Stimulated activated naive CD4-positive, alpha-beta T cell (primary cell): ENCODE data around the gene ADD1.

ENCODE experiments used
- DNase-seq, 6 experiments: peaks; one replicate each; lab custom pipeline; 2025; lab: John Stamatoyannopoulos, UW

Gene ADD1

DNA sequence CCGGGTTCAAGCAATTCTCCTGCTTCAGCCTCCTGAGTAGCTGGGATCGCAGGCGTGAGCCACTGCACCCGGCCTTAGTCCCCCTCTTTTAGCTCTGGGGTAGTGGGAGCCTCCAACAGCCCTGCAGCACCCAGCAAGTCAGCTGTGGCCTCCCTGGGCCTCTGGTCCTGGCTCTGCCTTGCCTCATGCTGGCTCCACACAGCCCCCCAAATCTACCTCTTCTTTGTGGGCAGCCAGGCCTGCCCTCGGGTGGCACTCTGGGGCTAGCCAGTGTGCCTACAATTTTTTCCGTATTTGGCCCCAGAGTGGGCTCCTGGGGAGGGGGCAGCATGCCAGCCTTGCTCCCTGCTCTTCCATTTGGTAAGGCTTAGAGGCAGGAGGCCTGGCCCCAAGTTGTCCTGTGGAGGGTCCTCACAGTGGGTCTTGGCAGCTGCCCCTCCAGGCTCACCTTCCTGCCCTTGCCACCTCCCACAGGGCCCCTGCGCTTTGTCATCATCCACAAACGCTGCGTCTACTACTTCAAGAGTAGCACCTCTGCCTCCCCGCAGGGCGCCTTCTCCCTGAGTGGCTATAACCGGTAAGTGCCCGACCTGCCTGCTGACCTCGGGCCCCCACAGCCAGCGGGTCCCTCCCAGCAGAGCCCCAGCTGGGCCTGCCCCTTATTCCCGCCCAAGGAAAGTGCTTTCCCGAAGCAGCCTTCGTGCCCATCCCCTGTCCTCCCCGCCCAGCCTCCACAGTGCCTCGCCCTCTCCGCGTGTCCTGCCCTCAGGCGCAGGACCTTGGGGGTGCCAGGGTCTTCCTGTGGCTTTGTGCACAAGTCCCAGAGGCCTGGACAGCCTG, 21.0 kb upstream of the ADD1 start:
- DNase-seq, result no peak

DNA sequence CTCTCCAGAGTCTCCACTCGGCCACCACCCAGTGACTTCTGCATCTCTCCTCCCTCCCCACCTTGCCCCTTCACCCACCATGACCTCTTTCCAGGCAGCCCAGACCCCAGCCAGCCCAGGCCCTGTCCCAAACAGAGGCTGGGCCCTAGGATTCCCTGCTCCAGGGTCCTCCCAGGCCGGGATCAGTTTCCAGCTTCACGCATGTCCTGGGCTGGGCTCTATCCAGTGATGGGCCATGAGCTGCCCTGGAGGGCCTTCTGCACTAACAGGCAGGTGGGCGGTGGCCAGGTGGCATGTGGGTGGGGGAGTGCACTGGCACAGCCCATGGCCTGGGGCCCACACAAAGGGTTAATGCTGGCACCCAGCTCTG, 20.4 kb upstream of the ADD1 start:
- DNase-seq, result no peak

DNA sequence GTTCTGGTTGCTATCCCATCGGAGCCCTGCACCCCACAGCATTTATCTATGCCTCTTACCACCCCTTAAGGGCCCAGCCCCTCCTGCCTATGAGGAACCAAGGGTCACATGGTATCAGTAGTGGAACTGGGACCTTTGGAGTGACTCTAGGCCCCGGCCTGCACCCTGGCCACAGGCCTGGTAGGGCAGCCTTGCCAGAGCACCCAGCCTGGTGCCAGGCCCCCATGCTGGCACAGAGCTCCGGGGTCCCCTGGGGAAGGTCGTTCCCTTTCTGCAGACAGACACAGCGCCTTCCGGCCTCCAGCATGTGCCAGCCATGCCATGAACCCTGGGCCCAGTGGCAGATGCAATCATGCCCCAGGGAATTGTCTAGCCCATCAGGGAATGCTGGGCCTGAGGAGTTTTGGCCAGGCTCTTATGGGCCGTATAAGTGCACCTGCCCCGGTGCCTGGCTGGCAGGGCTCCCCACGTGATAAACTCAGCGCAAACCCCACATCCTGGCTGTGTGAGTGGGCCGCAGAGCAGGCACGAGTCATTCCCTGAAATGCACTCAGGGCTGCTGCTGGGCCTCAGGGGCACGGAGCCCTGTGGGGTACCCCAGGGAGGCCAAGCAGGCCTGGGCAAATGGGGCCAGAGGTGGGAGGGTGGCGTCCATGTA, 19.8 kb upstream of the ADD1 start:
- DNase-seq, result no peak

DNA sequence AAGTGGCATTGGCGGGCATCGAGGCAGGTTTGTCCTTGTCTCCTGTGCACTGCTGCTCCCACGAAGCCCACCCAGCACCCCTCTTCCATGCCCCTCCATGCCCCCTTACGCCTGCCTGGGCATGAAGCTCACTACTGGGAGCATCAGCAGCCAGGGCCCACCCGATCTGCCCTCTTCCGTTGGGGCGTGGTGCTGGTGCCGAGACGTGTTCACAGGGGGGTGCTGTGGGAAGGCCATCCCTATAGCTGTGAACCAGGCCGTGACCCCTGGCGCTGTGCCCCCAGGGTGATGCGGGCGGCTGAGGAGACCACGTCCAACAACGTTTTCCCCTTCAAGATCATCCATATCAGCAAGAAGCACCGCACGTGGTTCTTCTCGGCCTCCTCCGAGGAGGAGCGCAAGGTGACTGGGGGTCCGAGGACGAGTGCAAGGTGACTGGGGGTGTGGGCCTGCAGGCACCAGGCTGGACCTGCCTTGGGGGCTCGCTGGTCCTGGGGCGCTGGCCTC, 19.3 kb upstream of the ADD1 start:
- DNase-seq, result no peak

DNA sequence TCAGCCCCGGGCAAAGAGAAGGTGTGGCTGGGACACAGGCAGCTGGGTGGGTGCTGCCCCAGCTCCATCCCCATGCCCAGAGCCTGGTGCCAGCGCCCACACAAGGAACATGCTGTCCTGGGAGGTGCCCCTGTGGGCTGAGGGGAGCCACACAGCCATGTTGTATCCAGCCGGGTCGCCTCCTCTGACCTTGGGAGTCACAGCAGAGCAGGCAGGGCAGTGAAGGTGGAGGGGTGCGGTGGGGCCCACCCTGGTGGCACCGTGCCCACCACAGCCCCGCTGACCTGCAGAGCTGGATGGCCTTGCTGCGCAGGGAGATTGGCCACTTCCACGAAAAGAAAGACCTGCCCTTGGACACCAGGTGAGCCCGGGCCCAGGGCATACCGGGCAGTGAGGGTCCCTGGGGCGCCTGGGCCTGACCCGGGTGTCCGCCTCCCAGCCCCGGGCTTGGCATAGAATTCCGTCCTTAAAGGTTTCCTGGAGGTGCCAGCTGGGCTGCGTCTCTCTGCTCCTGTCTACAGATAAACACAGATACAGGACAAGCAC, 18.7 kb upstream of the ADD1 start:
- no peak for DNase-seq

DNA sequence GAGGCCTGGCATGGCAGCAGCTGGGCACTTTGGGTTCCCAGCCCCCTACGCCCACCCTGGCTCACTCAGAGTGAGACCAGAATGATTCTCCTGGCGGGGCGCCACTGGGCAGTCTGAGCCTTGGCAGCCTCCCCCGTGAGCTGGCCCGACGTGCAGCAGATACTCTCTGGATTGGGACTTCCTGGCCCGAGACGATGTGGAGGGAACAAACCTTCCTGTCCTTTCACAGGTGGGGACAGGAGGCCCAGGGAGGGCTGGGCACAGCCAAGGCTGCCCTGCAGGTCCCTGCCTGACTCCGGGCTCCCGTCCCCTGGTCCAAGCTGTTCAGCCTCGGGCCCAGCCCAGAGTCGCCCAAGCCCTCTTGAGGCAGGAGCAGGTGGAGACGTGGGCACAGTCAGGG, 17.9 kb upstream of the ADD1 start:
- no peak for DNase-seq

DNA sequence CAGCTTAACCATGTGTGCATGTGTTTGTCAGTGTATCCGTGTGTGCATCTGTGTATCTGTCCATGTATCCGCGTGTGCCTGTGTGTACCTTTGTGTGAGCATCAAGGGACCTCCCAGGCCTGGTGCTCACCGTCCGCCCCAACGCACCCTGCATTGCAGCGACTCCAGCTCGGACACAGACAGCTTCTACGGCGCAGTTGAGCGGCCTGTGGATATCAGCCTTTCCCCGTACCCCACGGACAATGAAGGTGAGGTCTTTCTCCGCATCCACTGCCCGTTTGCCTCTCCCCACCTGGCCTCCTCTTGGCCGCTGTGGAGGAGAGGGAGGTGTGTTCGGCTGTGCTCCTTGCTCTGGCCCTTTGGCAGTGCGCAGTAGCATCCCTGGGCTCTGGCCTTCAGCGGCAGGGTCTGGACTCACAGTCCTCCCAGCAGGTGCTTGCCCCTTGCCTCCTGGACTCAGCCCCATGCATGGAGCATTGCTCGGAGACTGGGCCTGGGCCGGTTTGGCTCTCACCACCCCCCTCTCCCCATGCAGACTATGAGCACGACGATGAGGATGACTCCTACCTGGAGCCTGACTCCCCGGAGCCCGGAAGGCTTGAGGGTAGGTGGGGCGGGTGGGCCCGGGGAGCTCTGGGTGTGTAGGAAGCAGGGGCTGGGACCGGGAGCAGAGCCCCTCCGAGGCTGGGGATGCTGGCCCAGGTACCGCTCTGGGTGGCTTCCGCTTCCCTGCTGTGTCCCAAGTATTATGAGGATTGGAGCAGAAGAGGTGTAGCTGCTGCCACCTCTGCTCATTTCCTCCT, 16.4 kb upstream of the ADD1 start:
- DNase-seq, result no peak

DNA sequence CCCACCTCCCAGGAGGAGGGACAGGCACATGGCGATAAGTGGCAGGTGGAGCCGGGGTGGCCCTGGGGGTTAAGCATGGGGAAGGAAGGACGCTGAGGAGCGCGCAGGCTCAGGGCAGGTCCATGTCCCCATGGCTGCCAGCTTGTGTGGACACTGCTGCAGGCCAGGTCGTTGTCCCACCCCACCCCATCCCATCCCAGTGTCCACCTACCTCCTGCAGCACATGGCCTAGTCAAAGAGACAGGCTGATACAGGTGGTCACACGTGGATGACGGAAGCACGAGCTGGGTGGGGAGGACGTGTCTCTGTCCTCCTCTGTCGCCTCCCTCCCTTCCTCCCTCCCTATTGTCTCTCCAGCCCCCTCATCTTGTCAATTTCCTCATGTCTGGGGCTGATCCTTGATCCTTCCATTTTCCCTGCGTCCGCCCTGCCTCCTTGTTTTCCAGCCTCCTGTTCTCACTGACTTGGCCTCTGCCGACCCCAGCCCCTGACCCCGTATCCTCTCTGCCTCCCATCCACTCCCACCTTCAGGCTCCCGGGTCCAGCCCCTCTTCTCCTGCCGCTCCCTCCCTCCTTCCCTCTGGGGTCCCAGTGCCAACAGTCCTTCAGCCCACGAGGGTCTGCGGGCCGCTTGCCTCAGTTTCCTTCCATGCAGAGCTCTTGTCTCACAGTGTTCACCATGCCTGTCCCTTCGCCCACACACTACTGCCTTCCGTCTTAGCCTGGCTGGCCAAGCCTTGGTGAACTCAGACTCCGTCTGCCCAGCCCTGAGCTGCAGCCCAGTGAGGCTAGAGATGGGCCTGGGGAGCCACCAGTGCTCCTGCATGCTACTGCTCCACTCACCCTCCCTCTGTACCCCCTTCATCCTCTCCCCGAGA, 15.5 kb upstream of the ADD1 start:
- no peak for DNase-seq

DNA sequence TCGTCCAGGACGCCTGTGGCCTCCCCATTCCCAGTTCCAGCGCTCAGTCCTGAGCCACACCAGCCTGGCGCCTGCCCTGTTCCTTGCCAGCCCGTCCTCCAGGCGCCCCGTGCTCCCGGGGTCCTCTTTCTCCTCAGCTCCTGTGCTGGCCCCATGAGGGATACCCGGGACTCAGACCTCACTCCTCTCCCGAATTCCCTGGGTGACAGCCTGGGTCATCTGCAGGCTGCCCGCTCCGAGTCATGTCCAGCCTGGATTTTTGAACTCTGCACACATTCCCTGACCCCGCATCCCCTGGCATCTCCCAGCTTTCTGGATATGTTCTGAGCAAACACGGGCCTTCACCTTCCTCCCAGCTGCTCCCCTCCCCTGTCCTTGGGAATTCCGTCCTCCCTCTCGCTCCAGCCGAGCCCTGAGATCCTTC, 14.9 kb upstream of the ADD1 start:
- no peak for DNase-seq

DNA sequence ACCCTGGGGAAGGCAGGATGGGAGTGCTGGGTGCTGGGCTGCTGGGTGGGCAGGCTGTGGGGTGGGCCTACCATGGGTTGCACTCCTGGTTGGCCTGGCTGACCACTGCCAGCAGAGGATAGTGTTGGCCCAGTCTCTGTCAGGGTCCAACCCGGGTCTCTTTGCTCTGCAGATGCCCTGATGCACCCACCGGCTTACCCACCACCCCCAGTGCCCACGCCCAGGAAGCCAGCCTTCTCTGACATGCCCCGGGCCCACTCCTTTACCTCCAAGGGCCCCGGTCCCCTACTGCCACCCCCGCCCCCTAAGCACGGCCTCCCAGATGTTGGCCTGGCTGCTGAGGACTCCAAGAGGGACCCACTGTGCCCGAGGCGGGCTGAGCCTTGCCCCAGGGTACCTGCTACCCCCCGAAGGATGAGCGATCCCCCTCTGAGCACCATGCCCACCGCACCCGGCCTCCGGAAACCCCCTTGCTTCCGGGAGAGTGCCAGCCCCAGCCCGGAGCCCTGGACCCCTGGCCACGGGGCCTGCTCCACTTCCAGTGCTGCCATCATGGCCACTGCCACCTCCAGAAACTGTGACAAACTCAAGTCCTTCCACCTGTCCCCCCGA, 14.2 kb upstream of the ADD1 start:
- no peak for DNase-seq

DNA sequence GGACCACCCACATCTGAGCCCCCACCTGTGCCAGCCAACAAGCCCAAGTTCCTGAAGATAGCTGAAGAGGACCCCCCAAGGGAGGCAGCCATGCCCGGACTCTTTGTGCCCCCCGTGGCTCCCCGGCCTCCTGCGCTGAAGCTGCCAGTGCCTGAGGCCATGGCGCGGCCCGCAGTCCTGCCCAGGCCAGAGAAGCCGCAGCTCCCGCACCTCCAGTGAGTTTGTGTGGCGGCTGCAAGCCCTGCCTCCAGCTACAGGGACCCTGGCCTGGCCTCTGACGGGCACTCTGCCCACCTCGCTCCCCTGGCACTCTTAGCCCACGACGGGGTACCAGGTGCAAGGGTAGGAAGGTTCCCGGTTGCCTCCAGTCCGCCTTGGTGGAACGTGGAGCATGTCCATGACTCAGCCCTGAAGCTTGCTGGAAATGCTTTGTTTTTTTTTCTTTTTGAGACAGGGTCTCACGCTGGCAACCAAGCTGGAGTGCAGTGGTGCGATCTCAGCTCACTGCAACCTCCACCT, 13.7 kb upstream of the ADD1 start:
- no peak for DNase-seq

DNA sequence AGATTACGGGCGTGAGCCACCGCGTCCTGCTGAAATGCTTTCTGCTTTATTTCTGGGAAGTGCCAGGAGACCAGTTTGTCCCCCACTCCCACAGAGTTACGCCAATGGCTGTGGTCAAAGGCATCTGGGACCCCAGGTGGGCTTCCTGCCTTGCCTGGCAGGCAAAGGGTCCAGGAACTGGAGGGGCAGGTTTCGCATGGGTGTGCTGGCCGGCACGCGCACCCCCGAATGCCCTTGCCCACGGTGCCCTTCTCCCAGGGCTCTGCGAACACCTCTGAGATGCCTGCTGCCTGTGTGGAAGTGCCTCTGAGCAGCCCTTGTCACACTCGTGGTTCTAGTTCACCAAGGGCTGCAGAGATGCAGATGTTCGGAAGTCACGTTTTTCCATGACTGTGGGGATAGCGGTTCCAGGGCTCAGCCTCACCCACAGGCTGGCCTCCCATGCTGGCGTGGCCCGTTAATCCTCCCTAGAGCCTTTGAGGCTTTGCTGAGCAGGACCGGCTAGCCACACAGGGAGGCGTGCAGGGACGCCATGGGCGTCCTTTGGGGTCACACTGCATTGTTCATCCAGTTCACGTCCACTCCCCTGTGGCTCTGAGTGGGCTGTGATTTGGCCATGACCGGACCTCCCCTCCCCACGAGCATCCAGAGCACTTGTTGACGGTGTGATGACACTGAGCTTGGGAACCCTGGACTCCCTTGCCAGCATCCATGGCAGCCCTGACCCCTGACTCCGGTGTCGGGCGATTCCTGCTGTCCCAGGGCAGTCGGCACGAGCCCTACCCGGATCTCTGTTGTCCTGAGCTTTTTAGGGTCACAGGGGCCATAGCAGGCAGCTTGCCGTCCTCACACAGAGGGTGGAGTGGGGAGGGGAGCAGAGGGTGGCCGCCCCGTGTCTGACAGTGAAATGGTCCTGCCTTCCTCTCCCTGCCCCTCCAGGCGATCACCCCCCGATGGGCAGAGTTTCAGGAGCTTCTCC, 12.7 kb upstream of the ADD1 start:
- no peak for DNase-seq

DNA sequence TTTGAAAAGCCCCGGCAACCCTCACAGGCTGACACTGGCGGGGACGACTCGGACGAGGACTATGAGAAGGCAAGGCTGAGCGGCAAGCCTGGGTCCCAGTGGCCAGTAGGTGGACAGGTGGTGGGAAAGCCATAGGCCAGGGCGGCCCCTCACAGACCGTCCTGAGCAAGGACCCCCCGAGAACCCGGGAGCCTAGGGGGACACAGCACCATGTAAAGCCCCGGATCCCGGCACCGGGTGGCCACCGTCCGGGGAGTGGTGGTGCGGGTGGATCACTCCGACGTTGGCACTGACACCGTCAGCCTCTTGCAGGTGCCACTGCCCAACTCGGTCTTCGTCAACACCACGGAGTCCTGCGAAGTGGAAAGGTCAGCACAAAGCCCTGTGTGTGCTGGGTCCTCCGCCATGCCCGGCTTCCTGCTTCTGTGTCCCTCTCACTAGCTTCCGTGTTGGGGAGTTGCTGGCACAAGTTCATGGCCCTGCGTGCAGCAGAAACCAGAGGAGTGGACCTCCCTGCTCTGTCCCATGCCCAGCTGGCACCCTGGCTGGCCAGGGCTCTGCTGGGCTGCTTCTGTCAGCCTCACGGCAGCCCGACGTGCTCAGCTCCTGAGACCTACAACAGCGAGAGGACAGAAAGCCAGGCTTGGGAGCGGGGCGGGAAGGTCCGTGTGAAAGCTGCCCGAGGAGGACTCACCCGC, 11.9 kb upstream of the ADD1 start:
- DNase-seq, result no peak

DNA sequence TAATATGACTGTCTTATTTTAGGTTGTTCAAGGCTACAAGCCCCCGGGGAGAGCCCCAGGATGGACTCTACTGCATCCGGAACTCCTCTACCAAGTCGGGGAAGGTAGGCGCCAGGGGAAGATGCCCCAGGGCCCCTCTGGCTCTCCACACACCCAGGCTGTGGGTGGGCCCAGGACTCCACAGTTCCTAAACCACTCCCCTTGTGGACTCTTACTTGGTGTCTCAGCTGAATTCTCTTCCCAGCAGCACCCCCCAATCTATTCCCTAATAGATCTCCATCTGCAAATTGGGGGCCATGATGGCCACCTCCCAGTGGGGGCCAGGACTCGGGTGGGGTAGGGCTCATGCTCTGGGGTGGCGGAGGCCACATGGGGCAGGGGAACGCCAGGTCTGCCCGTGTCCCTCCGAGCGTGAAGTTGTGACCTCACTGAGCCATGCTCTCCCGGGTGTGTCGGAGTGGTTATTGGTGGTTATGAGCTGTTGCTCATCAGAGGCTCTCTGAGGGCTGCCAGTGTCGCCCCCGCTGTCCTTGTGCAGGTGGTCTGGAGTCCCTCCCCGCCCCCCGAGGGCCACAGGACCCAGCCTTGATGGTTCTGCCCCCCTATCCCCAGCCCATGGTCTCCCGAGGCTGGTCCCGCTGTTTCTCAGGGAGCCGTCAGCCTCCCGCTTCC, 11.2 kb upstream of the ADD1 start:
- no peak for DNase-seq

DNA sequence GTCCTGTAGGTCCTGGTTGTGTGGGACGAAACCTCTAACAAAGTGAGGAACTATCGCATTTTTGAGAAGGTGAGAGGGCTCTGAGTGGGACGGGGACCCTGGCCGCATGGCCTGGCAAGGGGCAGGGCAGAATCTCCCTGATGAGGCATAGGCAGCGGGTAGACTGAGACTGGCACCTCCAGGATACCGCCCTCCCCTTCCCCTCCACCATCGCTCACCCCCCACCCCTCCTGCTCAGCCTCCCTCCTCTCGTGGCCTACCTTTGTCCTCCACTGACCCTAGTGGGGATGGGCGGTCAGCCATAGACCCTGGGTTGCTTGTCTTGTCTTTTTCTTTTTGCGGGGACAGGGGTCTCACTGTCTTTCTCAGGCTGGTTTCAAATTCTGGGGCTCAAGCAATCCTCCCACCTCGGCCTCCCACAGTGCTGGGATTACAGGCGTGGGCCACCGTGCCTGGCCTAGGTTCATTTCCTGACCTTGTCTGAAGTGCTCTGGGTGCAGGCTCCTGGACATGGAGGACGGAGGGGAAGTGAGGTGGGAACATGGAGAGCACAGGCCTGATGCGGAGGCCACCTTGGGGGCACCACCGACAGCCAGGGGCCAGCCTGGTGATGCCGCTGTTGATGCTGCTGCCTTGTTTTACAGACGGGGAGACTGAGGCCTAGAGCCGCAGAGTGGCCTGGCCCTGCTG, 10.5 kb upstream of the ADD1 start:
- no peak for DNase-seq

DNA sequence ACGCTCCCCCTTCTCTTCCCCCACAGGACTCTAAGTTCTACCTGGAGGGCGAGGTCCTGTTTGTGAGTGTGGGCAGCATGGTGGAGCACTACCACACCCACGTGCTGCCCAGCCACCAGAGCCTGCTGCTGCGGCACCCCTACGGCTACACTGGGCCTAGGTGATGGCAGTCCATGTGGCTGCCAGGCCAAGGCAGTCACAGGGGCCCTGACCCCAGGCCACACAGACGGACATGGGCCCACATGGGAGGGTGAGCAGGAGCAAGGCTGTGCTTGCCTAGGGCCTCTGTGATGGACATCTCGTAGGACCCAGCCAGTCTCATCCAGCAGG, 10.0 kb upstream of the ADD1 start:
- DNase-seq, result no peak

DNA sequence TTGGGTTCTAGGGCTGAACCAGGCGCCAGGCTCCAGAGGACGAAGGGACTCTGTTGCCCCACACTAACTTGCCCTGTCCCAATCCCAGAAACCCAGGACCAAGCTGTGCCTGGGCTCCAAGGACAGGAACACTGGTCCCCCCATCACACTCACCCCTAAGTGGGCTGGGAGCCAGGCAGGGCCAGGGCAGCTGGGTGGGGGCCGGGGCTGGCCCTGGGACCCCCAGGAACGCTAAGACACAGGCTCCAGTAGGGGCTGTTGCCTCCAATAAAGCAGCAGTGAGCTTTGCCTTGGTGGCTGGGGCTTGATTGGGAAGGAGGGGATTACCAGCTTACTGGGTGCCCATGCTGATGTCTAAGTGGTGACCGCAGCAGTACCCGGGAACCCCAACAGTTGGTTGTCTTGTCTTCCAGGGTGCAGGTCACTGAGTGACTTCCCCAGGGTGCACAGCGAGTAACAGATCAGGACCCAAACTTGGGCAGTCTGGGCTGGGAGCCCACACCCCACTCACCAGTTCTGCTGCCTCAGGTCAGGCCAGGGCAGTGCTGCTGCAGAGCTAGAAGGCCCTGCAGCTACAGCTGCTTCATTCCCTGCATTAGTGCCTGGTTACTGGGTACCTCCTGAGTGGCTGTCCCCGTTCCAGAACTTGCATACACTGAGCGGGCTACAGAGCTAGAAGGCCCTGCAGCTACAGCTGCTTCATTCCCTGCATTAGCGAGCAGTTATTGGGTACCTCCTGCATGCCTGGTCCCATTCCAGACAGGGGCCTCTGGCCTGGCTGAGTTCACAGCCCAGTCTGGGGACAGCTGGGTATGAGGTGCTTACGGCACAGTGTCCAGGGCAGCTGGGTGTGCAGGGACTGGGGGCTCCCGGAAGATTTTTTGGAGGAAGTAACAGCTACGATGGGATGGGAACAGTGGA, 9.4 kb upstream of the ADD1 start:
- no peak for DNase-seq
